ENCODE data around the gene RNF145. TPM values are rescaled to one million over a fixed set of nuclear protein-coding genes. Genes with fewer than 3 reads are reported as not detected.

RNF145 gene
- total and polyA plus RNA-seq, 3 experiments from 2014 or later, result 12.9 to 85.0 (median 80.0) TPM

- Histone ChIP-seq H3K4me3 (ENCODE audit: low read length) (no peak overlapping the region), H3K4me1 (ENCODE audit: insufficient read depth, low read length) (peaks cover 16% of the 10 kb centered on the region), H3K27me3 (ENCODE audit: insufficient read depth, low read length, poor library complexity, severe bottlenecking) (no peaks in the 10 kb centered on the region), H3K9me3 (ENCODE audit: low read length) (no peaks in the 10 kb centered on the region), H3K36me3 (ENCODE audit: insufficient read depth, low read length) (peaks cover 17% of the 10 kb centered on the region), H3K27ac (ENCODE audit: low read depth, low read length) (no peak overlapping the region)
- Mint-ChIP-seq H3K4me3 (no peak overlapping the region), H3K27ac (peak overlapping the region in 2 of 8 donors; percentile 69 to 74), H3K9me3 (no peaks in the 10 kb centered on the region), H3K36me3 (peaks cover 0 to 55% (median 10%) of the 10 kb centered on the region in 3 donors), H3K27me3 (no peaks in the 10 kb centered on the region), H3K4me1 (peaks cover 47 to 68% (median 65%) of the 10 kb centered on the region in 3 donors)
- DNase-seq, result no peak
- POLR2A ChIA-PET, result no interaction called here
- CTCF ChIA-PET, result interaction anchor here (1.2 to 1.6 kb wide), 2 partner anchors 28 to 802 kb away, joined by 3 to 4 read pairs; no protein-coding TSS in a partner anchor
Measured at GRCh38 chr5:159185773-159186172, 23.6 kb downstream of the RNF145 start.

- Mint-ChIP-seq H3K27ac (peak overlapping the region in 5 of 8 donors; percentile 13 to 58 (median 15)), H3K9me3 (no peaks in the 10 kb centered on the region), H3K4me1 (peaks cover 52 to 76% (median 69%) of the 10 kb centered on the region in 3 donors), H3K36me3 (peaks cover 0 to 56% (median 10%) of the 10 kb centered on the region in 3 donors), H3K27me3 (no peaks in the 10 kb centered on the region), H3K4me3 (no peak overlapping the region)
- ChIA-PET CTCF (interaction anchor here (1.2 kb wide), 1 partner anchor 803 kb away, joined by 3 read pairs; no protein-coding TSS in a partner anchor), POLR2A (no interaction called here)
- H3K36me3 ChIP-seq (ENCODE audit: insufficient read depth, low read length), result peaks cover 17% of the 10 kb centered on the region
- no peaks in the 10 kb centered on the region for H3K9me3 ChIP-seq (ENCODE audit: low read length)
- no peaks in the 10 kb centered on the region for H3K27me3 ChIP-seq (ENCODE audit: insufficient read depth, low read length, poor library complexity, severe bottlenecking)
- H3K4me1 ChIP-seq (ENCODE audit: insufficient read depth, low read length), result peaks cover 24% of the 10 kb centered on the region
- H3K27ac ChIP-seq (ENCODE audit: low read depth, low read length), result no peak overlapping the region
- no peak for DNase-seq
- H3K4me3 ChIP-seq (ENCODE audit: low read length), result no peak overlapping the region
Measured at GRCh38 chr5:159184858-159185381, 24.4 kb downstream of the RNF145 start.

GRCh38 chr5:159184236-159184635 is 25.1 kb downstream of the RNF145 start:
- Histone ChIP-seq H3K27ac (ENCODE audit: low read depth, low read length) (no peak overlapping the region), H3K27me3 (ENCODE audit: insufficient read depth, low read length, poor library complexity, severe bottlenecking) (no peaks in the 10 kb centered on the region), H3K4me1 (ENCODE audit: insufficient read depth, low read length) (peaks cover 28% of the 10 kb centered on the region), H3K36me3 (ENCODE audit: insufficient read depth, low read length) (peaks cover 12% of the 10 kb centered on the region), H3K9me3 (ENCODE audit: low read length) (no peaks in the 10 kb centered on the region), H3K4me3 (ENCODE audit: low read length) (no peak overlapping the region)
- no peak overlapping the region for H3K27ac Mint-ChIP-seq
- no peaks in the 10 kb centered on the region for H3K27me3 Mint-ChIP-seq
- H3K4me3 Mint-ChIP-seq, result no peak overlapping the region
- no peak for DNase-seq
- ChIA-PET CTCF (no interaction called here), POLR2A (no interaction called here)
- H3K4me1 Mint-ChIP-seq, result peaks cover 50 to 76% (median 69%) of the 10 kb centered on the region in 3 donors
- peaks cover 0 to 53% (median 7%) of the 10 kb centered on the region in 3 donors for H3K36me3 Mint-ChIP-seq
- no peaks in the 10 kb centered on the region for H3K9me3 Mint-ChIP-seq

- H3K27me3 ChIP-seq (ENCODE audit: insufficient read depth, low read length, poor library complexity, severe bottlenecking), result no peaks in the 10 kb centered on the region
- DNase-seq, result no peak
- H3K27ac ChIP-seq (ENCODE audit: low read depth, low read length), result no peak overlapping the region
- no peak overlapping the region for H3K4me3 ChIP-seq (ENCODE audit: low read length)
- H3K9me3 ChIP-seq (ENCODE audit: low read length), result no peaks in the 10 kb centered on the region
- Mint-ChIP-seq H3K4me3 (no peak overlapping the region), H3K27me3 (no peaks in the 10 kb centered on the region), H3K36me3 (peaks cover 0 to 51% (median 7%) of the 10 kb centered on the region in 3 donors), H3K9me3 (no peaks in the 10 kb centered on the region), H3K27ac (peak overlapping the region in 2 of 8 donors; percentile 15 to 64), H3K4me1 (peaks cover 49 to 70% (median 68%) of the 10 kb centered on the region in 3 donors)
- ChIA-PET POLR2A (no interaction called here), CTCF (interaction anchor here (0.7 kb wide), 1 partner anchor 26 kb away, joined by 3 read pairs; no protein-coding TSS in a partner anchor)
- peaks cover 28% of the 10 kb centered on the region for H3K4me1 ChIP-seq (ENCODE audit: insufficient read depth, low read length)
- peaks cover 11% of the 10 kb centered on the region for H3K36me3 ChIP-seq (ENCODE audit: insufficient read depth, low read length)
Measured at GRCh38 chr5:159183247-159183646, 26.1 kb downstream of the RNF145 start.

GRCh38 chr5:159182691-159183090 is 26.7 kb downstream of the RNF145 start:
- Mint-ChIP-seq H3K27me3 (no peaks in the 10 kb centered on the region), H3K9me3 (no peaks in the 10 kb centered on the region), H3K4me3 (no peak overlapping the region), H3K36me3 (peaks cover 0 to 49% (median 5%) of the 10 kb centered on the region in 3 donors), H3K4me1 (peaks cover 48 to 69% (median 67%) of the 10 kb centered on the region in 3 donors), H3K27ac (peak overlapping the region in 1 of 8 donors; percentile 33)
- Histone ChIP-seq H3K27me3 (ENCODE audit: insufficient read depth, low read length, poor library complexity, severe bottlenecking) (no peaks in the 10 kb centered on the region), H3K27ac (ENCODE audit: low read depth, low read length) (no peak overlapping the region), H3K9me3 (ENCODE audit: low read length) (no peaks in the 10 kb centered on the region), H3K36me3 (ENCODE audit: insufficient read depth, low read length) (peaks cover 8% of the 10 kb centered on the region), H3K4me3 (ENCODE audit: low read length) (no peak overlapping the region), H3K4me1 (ENCODE audit: insufficient read depth, low read length) (peaks cover 28% of the 10 kb centered on the region)
- POLR2A ChIA-PET, result no interaction called here
- DNase-seq, result no peak
- CTCF ChIA-PET, result no interaction called here

- no peak for DNase-seq
- Mint-ChIP-seq H3K4me1 (peaks cover 57 to 79% (median 75%) of the 10 kb centered on the region in 3 donors), H3K4me3 (no peak overlapping the region), H3K36me3 (peaks cover 0 to 56% (median 2%) of the 10 kb centered on the region in 3 donors), H3K27me3 (no peaks in the 10 kb centered on the region), H3K27ac (no peak overlapping the region), H3K9me3 (no peaks in the 10 kb centered on the region)
- Histone ChIP-seq H3K4me3 (ENCODE audit: low read length) (no peak overlapping the region), H3K27ac (ENCODE audit: low read depth, low read length) (no peak overlapping the region), H3K36me3 (ENCODE audit: insufficient read depth, low read length) (peaks cover 6% of the 10 kb centered on the region), H3K27me3 (ENCODE audit: insufficient read depth, low read length, poor library complexity, severe bottlenecking) (no peaks in the 10 kb centered on the region), H3K4me1 (ENCODE audit: insufficient read depth, low read length) (peaks cover 32% of the 10 kb centered on the region), H3K9me3 (ENCODE audit: low read length) (no peaks in the 10 kb centered on the region)
- ChIA-PET POLR2A (no interaction called here), CTCF (no interaction called here)
Measured at GRCh38 chr5:159181651-159182050, 27.7 kb downstream of the RNF145 start.

- H3K9me3 ChIP-seq (ENCODE audit: low read length), result no peaks in the 10 kb centered on the region
- CTCF ChIA-PET, result no interaction called here
- H3K4me1 ChIP-seq (ENCODE audit: insufficient read depth, low read length), result peaks cover 37% of the 10 kb centered on the region
- POLR2A ChIA-PET, result no interaction called here
- H3K9me3 Mint-ChIP-seq, result no peaks in the 10 kb centered on the region
- no peaks in the 10 kb centered on the region for H3K27me3 Mint-ChIP-seq
- H3K4me1 Mint-ChIP-seq, result peaks cover 58 to 80% (median 80%) of the 10 kb centered on the region in 3 donors
- H3K27ac Mint-ChIP-seq, result peak overlapping the region in 3 of 8 donors; percentile 27 to 46 (median 42)
- H3K36me3 Mint-ChIP-seq, result peaks cover 0 to 56% (median 0%) of the 10 kb centered on the region in 3 donors
- no peak overlapping the region for H3K27ac ChIP-seq (ENCODE audit: low read depth, low read length)
- H3K4me3 Mint-ChIP-seq, result no peak overlapping the region
- no peaks in the 10 kb centered on the region for H3K27me3 ChIP-seq (ENCODE audit: insufficient read depth, low read length, poor library complexity, severe bottlenecking)
- DNase-seq, result no peak
- H3K4me3 ChIP-seq (ENCODE audit: low read length), result no peak overlapping the region
- peaks cover 6% of the 10 kb centered on the region for H3K36me3 ChIP-seq (ENCODE audit: insufficient read depth, low read length)
Measured at GRCh38 chr5:159181152-159181551, 28.2 kb downstream of the RNF145 start.

- ChIA-PET CTCF (interaction anchor here (0.6 kb wide), 1 partner anchor 23 kb away, joined by 3 read pairs; no protein-coding TSS in a partner anchor), POLR2A (interaction anchor here (1.2 kb wide), 1 partner anchor 28 kb away, joined by 3 read pairs; no protein-coding TSS in a partner anchor)
- H3K9me3 Mint-ChIP-seq, result no peaks in the 10 kb centered on the region
- Histone ChIP-seq H3K9me3 (ENCODE audit: low read length) (no peaks in the 10 kb centered on the region), H3K4me3 (ENCODE audit: low read length) (no peak overlapping the region), H3K27ac (ENCODE audit: low read depth, low read length) (no peak overlapping the region), H3K36me3 (ENCODE audit: insufficient read depth, low read length) (no peaks in the 10 kb centered on the region), H3K4me1 (ENCODE audit: insufficient read depth, low read length) (peaks cover 44% of the 10 kb centered on the region), H3K27me3 (ENCODE audit: insufficient read depth, low read length, poor library complexity, severe bottlenecking) (no peaks in the 10 kb centered on the region)
- H3K4me3 Mint-ChIP-seq, result peak overlapping the region in 1 of 7 donors; percentile 8
- peaks cover 59 to 86% (median 80%) of the 10 kb centered on the region in 3 donors for H3K4me1 Mint-ChIP-seq
- no peaks in the 10 kb centered on the region for H3K27me3 Mint-ChIP-seq
- peak overlapping the region; percentile 15 to 97 (median 82) for H3K27ac Mint-ChIP-seq
- peaks cover 0 to 49% (median 0%) of the 10 kb centered on the region in 3 donors for H3K36me3 Mint-ChIP-seq
- no peak for DNase-seq
Measured at GRCh38 chr5:159179529-159180305, 29.6 kb downstream of the RNF145 start.
